Measurements from ENCODE around the gene CAD.

GRCh38 chr2:27243391-27244130 is 26.4 kb downstream of the CAD start:
- TF ChIP-seq CTCF (IDR thresholded peaks at IDR 0.05): no peak
- no peak for TF ChIP-seq POLR2A (IDR thresholded peaks at IDR 0.05)

Data from esophagus squamous epithelium (tissue), 4 donors.